ENCODE data around the gene MUSK.
A peak's percentile ranks its signal among the peaks of the same experiment; 100 is the strongest.

Gene MUSK

GRCh38 chr9:110744715-110745384 lies 76.3 kb downstream of the MUSK start:
- peak overlapping the region; percentile 83 for H3K27ac ChIP-seq (ENCODE audit: low read depth, low read length)
- no peaks in the 10 kb centered on the region for H3K27me3 ChIP-seq (ENCODE audit: control insufficient read depth, insufficient read depth, low read length)
- H3K9me3 ChIP-seq (ENCODE audit: control insufficient read depth, insufficient read depth, low read length), result no peaks in the 10 kb centered on the region
- H3K4me3 ChIP-seq (ENCODE audit: low read depth, low read length), result no peak overlapping the region
- no peaks in the 10 kb centered on the region for H3K36me3 ChIP-seq (ENCODE audit: control insufficient read depth, insufficient read depth, low read length)
- H3K4me1 ChIP-seq (ENCODE audit: control insufficient read depth, insufficient read depth, low read length), result peaks cover 14% of the 10 kb centered on the region; the same call in 1 of the 2 replicates
- H3K9ac ChIP-seq (ENCODE audit: low read depth, low read length), result no peak overlapping the region

GRCh38 chr9:110745676-110746075 lies 77.1 kb downstream of the MUSK start:
- H3K4me3 ChIP-seq (ENCODE audit: low read depth, low read length), result no peak overlapping the region
- H3K9ac ChIP-seq (ENCODE audit: low read depth, low read length), result no peak overlapping the region
- H3K27me3 ChIP-seq (ENCODE audit: control insufficient read depth, insufficient read depth, low read length), result no peaks in the 10 kb centered on the region
- no peaks in the 10 kb centered on the region for H3K36me3 ChIP-seq (ENCODE audit: control insufficient read depth, insufficient read depth, low read length)
- peaks cover 14% of the 10 kb centered on the region; the same call in 1 of the 2 replicates for H3K4me1 ChIP-seq (ENCODE audit: control insufficient read depth, insufficient read depth, low read length)
- H3K27ac ChIP-seq (ENCODE audit: low read depth, low read length), result no peak overlapping the region
- H3K9me3 ChIP-seq (ENCODE audit: control insufficient read depth, insufficient read depth, low read length), result no peaks in the 10 kb centered on the region

DNA sequence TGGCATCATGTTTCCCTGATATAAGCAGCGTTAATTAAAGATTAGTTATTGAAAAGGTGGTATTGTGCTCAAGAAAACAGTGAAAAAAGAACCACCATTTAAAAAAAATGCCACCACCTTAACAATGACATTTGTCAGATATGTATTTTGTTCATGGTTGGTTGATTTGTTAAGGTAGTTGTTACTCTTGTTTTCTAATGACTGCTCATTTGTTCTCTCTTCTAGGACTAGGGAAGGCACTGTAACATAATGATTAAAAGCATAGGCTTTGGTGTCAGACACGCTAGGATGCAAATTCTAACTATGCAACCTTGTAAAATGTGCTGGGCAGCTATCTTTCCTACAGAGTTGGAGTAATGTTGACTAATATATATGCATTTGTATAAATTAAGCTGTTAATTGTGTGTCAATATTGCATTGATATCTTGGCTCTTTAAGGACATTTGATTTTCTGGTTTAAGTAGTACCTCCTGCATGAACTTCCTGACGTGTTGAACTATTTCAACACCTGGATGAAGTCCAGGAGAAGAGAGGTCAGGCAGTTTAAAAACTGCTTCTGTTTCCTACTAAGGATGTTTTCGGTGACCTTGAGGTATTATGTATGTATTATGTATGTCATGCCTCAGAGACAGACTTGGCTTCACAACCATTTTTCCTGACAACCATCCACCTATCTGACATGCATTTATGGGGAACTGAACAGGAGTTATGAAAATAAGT lies 77.8 kb downstream of the MUSK start:
- Histone ChIP-seq H3K36me3 (ENCODE audit: control insufficient read depth, insufficient read depth, low read length) (no peaks in the 10 kb centered on the region), H3K27ac (ENCODE audit: low read depth, low read length) (no peak overlapping the region), H3K27me3 (ENCODE audit: control insufficient read depth, insufficient read depth, low read length) (no peaks in the 10 kb centered on the region), H3K4me3 (ENCODE audit: low read depth, low read length) (no peak overlapping the region), H3K4me1 (ENCODE audit: control insufficient read depth, insufficient read depth, low read length) (peaks cover 14% of the 10 kb centered on the region; the same call in 1 of the 2 replicates), H3K9ac (ENCODE audit: low read depth, low read length) (no peak overlapping the region), H3K9me3 (ENCODE audit: control insufficient read depth, insufficient read depth, low read length) (no peaks in the 10 kb centered on the region)

DNA sequence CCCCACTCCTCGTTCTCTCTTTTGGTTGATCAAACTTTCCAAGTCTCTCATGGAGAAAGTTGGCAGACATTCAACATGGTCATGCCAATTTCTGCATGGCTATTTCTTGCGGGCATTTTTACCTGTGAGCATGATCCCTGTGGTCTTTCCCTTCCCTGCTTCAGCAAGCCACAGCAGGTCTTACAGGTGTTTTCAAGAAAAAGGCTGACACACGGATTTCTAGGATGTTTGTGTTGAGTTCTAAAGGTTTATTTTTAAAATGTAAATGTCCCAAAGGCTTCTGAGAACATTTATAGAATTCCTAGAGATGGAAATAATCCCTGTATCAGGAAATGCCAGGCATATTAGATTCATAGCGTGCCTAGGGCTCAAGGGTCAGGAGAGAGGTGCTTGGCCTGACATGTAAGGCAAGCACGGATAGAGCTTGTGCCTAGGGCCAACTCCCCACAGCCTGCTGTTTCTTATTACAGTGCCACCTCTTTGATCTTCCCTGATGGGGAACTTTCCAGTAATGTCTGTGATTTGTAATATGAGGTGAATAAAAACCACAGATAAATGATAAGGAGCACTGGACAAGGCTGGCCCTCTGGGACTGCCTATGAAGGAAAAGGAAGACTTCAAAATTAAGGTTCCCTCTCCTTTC lies 79.8 kb downstream of the MUSK start:
- Histone ChIP-seq H3K9me3 (ENCODE audit: control insufficient read depth, insufficient read depth, low read length) (no peaks in the 10 kb centered on the region), H3K4me1 (ENCODE audit: control insufficient read depth, insufficient read depth, low read length) (peaks cover 8% of the 10 kb centered on the region; the same call in 1 of the 2 replicates), H3K27ac (ENCODE audit: low read depth, low read length) (no peak overlapping the region), H3K9ac (ENCODE audit: low read depth, low read length) (no peak overlapping the region), H3K36me3 (ENCODE audit: control insufficient read depth, insufficient read depth, low read length) (no peaks in the 10 kb centered on the region), H3K4me3 (ENCODE audit: low read depth, low read length) (no peak overlapping the region), H3K27me3 (ENCODE audit: control insufficient read depth, insufficient read depth, low read length) (no peaks in the 10 kb centered on the region)

DNA sequence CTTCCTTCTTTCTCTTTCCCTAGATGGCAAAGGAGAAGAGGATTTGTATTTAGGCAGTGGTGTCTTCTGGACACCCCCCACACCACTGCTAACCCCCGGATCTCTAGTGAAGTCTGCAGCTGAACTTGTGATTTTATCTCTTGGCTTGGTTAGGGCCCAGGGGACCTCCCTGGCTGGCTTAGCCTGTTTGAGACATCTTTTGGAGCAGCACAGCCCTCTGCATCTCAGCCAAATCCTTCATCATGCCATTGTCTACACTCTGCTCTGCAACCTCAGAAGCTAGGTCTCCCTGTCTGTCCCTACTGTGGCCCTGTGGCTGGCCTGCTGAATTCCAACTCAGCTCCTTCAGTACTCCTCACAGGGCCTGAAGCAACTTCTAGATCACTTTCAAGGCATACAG lies 81.7 kb downstream of the MUSK start:
- H3K4me3 ChIP-seq (ENCODE audit: low read depth, low read length), result no peak overlapping the region

GRCh38 chr9:110751971-110752370 lies 83.4 kb downstream of the MUSK start:
- Histone ChIP-seq H3K4me3 (ENCODE audit: low read depth, low read length) (no peak overlapping the region), H3K9ac (ENCODE audit: low read depth, low read length) (no peak overlapping the region), H3K27me3 (ENCODE audit: control insufficient read depth, insufficient read depth, low read length) (no peaks in the 10 kb centered on the region), H3K9me3 (ENCODE audit: control insufficient read depth, insufficient read depth, low read length) (no peaks in the 10 kb centered on the region), H3K36me3 (ENCODE audit: control insufficient read depth, insufficient read depth, low read length) (no peaks in the 10 kb centered on the region), H3K4me1 (ENCODE audit: control insufficient read depth, insufficient read depth, low read length) (no peaks in the 10 kb centered on the region), H3K27ac (ENCODE audit: low read depth, low read length) (no peak overlapping the region)

More for the DNA sequence above, 81.7 kb downstream of the MUSK start:
- H3K27ac ChIP-seq (ENCODE audit: low read depth, low read length), result no peak overlapping the region
- no peaks in the 10 kb centered on the region for H3K4me1 ChIP-seq (ENCODE audit: control insufficient read depth, insufficient read depth, low read length)
- H3K9me3 ChIP-seq (ENCODE audit: control insufficient read depth, insufficient read depth, low read length), result no peaks in the 10 kb centered on the region
- no peaks in the 10 kb centered on the region for H3K36me3 ChIP-seq (ENCODE audit: control insufficient read depth, insufficient read depth, low read length)
- H3K9ac ChIP-seq (ENCODE audit: low read depth, low read length), result no peak overlapping the region
- H3K27me3 ChIP-seq (ENCODE audit: control insufficient read depth, insufficient read depth, low read length), result no peaks in the 10 kb centered on the region

- Histone ChIP-seq H3K27ac (ENCODE audit: low read depth, low read length) (no peak overlapping the region), H3K9ac (ENCODE audit: low read depth, low read length) (no peak overlapping the region), H3K9me3 (ENCODE audit: control insufficient read depth, insufficient read depth, low read length) (no peaks in the 10 kb centered on the region), H3K27me3 (ENCODE audit: control insufficient read depth, insufficient read depth, low read length) (no peaks in the 10 kb centered on the region), H3K4me1 (ENCODE audit: control insufficient read depth, insufficient read depth, low read length) (no peaks in the 10 kb centered on the region), H3K4me3 (ENCODE audit: low read depth, low read length) (no peak overlapping the region), H3K36me3 (ENCODE audit: control insufficient read depth, insufficient read depth, low read length) (no peaks in the 10 kb centered on the region)
These were observed 84.2 kb downstream of the MUSK start for GRCh38 chr9:110752766-110753165.

GRCh38 chr9:110753731-110754231 lies 85.2 kb downstream of the MUSK start:
- no peaks in the 10 kb centered on the region for H3K36me3 ChIP-seq (ENCODE audit: control insufficient read depth, insufficient read depth, low read length)
- H3K9ac ChIP-seq (ENCODE audit: low read depth, low read length), result no peak overlapping the region
- no peak overlapping the region for H3K4me3 ChIP-seq (ENCODE audit: low read depth, low read length)
- no peaks in the 10 kb centered on the region for H3K9me3 ChIP-seq (ENCODE audit: control insufficient read depth, insufficient read depth, low read length)
- no peak overlapping the region for H3K27ac ChIP-seq (ENCODE audit: low read depth, low read length)
- no peaks in the 10 kb centered on the region for H3K27me3 ChIP-seq (ENCODE audit: control insufficient read depth, insufficient read depth, low read length)
- no peaks in the 10 kb centered on the region for H3K4me1 ChIP-seq (ENCODE audit: control insufficient read depth, insufficient read depth, low read length)

- Histone ChIP-seq H3K27me3 (ENCODE audit: control insufficient read depth, insufficient read depth, low read length) (no peaks in the 10 kb centered on the region), H3K4me1 (ENCODE audit: control insufficient read depth, insufficient read depth, low read length) (no peaks in the 10 kb centered on the region), H3K9me3 (ENCODE audit: control insufficient read depth, insufficient read depth, low read length) (no peaks in the 10 kb centered on the region), H3K4me3 (ENCODE audit: low read depth, low read length) (no peak overlapping the region), H3K27ac (ENCODE audit: low read depth, low read length) (no peak overlapping the region), H3K9ac (ENCODE audit: low read depth, low read length) (no peak overlapping the region), H3K36me3 (ENCODE audit: control insufficient read depth, insufficient read depth, low read length) (no peaks in the 10 kb centered on the region)
These were observed 86.6 kb downstream of the MUSK start for GRCh38 chr9:110755179-110755578.

DNA sequence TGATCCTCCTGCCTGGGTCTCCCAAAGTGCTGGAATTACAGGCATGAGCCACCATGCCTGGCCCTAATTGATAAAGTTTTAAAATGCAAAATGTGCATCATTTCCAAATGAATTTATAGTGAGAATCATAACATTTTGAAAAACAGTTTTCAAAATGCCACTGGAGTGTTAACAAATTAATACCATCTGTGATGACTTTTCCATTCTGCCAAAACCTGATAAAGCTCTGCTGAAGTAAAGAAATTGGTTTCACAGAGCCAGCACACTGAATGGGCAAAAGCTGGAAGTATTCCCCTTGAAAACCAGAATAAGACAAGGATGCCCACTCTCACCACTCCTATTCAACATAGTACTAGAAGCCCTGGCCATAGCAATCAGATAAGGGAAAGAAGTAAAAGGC lies 89.6 kb downstream of the MUSK start:
- Histone ChIP-seq H3K4me3 (ENCODE audit: low read depth, low read length) (no peak overlapping the region), H3K27me3 (ENCODE audit: control insufficient read depth, insufficient read depth, low read length) (no peaks in the 10 kb centered on the region), H3K9ac (ENCODE audit: low read depth, low read length) (no peak overlapping the region), H3K4me1 (ENCODE audit: control insufficient read depth, insufficient read depth, low read length) (no peaks in the 10 kb centered on the region), H3K9me3 (ENCODE audit: control insufficient read depth, insufficient read depth, low read length) (no peaks in the 10 kb centered on the region), H3K36me3 (ENCODE audit: control insufficient read depth, insufficient read depth, low read length) (no peaks in the 10 kb centered on the region), H3K27ac (ENCODE audit: low read depth, low read length) (no peak overlapping the region)

GRCh38 chr9:110762783-110763182 lies 94.2 kb downstream of the MUSK start:
- no peaks in the 10 kb centered on the region for H3K36me3 ChIP-seq (ENCODE audit: control insufficient read depth, insufficient read depth, low read length)
- H3K27me3 ChIP-seq (ENCODE audit: control insufficient read depth, insufficient read depth, low read length), result no peaks in the 10 kb centered on the region
- H3K27ac ChIP-seq (ENCODE audit: low read depth, low read length), result no peak overlapping the region
- H3K4me1 ChIP-seq (ENCODE audit: control insufficient read depth, insufficient read depth, low read length), result no peaks in the 10 kb centered on the region
- H3K9me3 ChIP-seq (ENCODE audit: control insufficient read depth, insufficient read depth, low read length), result no peaks in the 10 kb centered on the region
- no peak overlapping the region for H3K4me3 ChIP-seq (ENCODE audit: low read depth, low read length)
- H3K9ac ChIP-seq (ENCODE audit: low read depth, low read length), result no peak overlapping the region

All from HUES48 (cell line).